Psoas muscle (tissue), 8 donors: ENCODE results near the gene SUMF1. TPM values are rescaled to one million over a fixed set of nuclear protein-coding genes. Genes with fewer than 3 reads are reported as not detected.

Experiments used
- ATAC-seq, 4 donors: fragments of 200-7000 bp; cut with Tn5 transposase; one replicate each; pipeline ENCODE4 v1.9.1; 2020; ENCODE audit warnings: moderate library complexity in 3 of 4, mild to moderate bottlenecking in 2 of 4
- DNase-seq, 2 donors: peaks; one replicate each; pipeline ENCODE4 v3.0.0-alpha.2; 2020
- H3K27ac ChIP-seq: fragments of 200-600 bp; one replicate; pipeline ENCODE4 v1.8.0; 2022
- H3K27me3 ChIP-seq, 3 donors: fragments of 200-600 bp in 1 of 3; one replicate each; pipeline versions ENCODE4 v1.6.1 to v1.8.0; 2013 to 2022; ENCODE audit warnings: low read length in 2 of 3, mild to moderate bottlenecking in 2 of 3, moderate library complexity in 1 of 3; ENCODE audit not compliant: insufficient read depth in 3 of 3
- H3K36me3 ChIP-seq, 2 donors: fragments of 200-600 bp in 1 of 2; one replicate each; pipeline versions ENCODE4 v1.6.1 to v1.8.0; 2013 to 2022; ENCODE audit warnings: low read depth in 1 of 2, mild to moderate bottlenecking in 1 of 2, moderate library complexity in 1 of 2; ENCODE audit not compliant: insufficient read depth in 1 of 2
- H3K4me1 ChIP-seq: fragments of 200-600 bp; one replicate; pipeline ENCODE4 v1.8.0; 2022
- H3K4me3 ChIP-seq: fragments of 200-600 bp; one replicate; pipeline ENCODE4 v1.8.0; 2022; ENCODE audit warnings: mild to moderate bottlenecking
- H3K9me3 ChIP-seq: fragments of 200-600 bp; one replicate; pipeline ENCODE4 v1.8.0; 2022
- WGBS, 3 donors: extraction: QIAGEN DNeasy Blood & Tissue Kit; methylation state at CpG; one replicate each; pipeline versions ENCODE4 v1.1.6 to v1.1.7; 2013; 5-methylcytosine and 5-hydroxymethylcytosine counted together
- intact Hi-C, 2 donors: fragments of 100-400 bp; cut with DNase I; formaldehyde crosslinking; loops; one replicate each; pipeline versions ENCODE4 v1.11.0 to v1.14.2; 2022
- polyA plus RNA-seq, 3 donors: library from polyadenylated mRNA; stranded (reverse); fragments of 200-250 nt; gene quantifications; one replicate each; pipeline ENCODE4 v1.2.3, GENCODE V29; 2013
- total RNA-seq, 4 donors: library from RNA; stranded (reverse); fragmentation: NEBNext Ultra II Directional in 2 of 4; extraction: Animal tissue kit (Norgen Biotek cat#: 25700) in 2 of 4; gene quantifications; one replicate each; pipeline versions ENCODE4 v1.2.1 to v1.2.4, GENCODE V29; 2021 to 2023
- TF ChIP-seq, protein P1 (sequence below): fragments of 200-600 bp; IDR thresholded peaks from one replicate; pipeline ENCODE4 v1.8.0; 2022; ENCODE audit warnings: antibody characterized with exemption
- donor health status: healthy with polysubstance abuse.
- donor health status: DM: no; HTN: no; CAD: no; lungs with moderate emphysema.
- donor health status: Bipolar disorder and iron deficiency.
- donor health status: healthy.
- donor health status: DM: yes; HTN: yes; CAD: no.
- donor health status: DM: no; HTN: no; CAD: no.
- donor health status: DM: no; HTN: no; CAD: no.
- donor health status: DM: yes; HTN: yes; CAD: no.

The SUMF1 gene
- total and polyA plus RNA-seq, 7 donors = 3.0 to 7.6 (median 5.0) TPM

DNA sequence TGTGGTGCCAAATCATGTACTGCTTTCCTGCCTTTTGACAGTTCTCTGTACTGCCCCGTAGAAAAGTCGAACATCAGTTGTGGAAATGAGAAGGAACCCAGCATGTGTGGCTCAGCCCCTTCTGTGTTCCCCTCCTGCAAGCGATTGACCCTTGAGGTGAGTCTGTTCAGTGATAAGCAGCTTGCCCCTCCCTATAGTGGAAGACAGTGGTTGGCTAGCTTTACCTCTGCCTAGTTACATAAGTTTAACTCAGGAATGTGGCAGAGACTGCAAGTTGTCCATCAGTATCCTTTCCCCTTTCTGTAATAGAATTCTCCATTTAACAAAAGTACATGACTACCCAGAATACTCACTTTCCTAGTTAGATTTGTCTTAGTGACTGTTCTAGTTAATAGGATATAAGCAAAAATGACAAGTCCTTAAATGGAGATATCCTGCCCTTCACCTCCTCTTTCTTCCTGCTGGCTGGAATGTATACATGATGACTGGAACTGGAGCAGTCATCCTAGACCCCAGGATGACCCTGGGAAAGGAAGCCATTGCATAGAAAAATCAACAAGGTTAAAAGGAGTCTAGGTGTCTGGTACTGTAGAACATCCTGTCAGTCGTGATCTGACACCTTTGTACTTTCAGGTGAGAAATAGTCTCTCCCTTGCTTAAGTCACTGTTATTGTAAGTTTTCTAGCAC is 153.3 kb downstream of the SUMF1 start:
- Histone ChIP-seq H3K4me1 (peaks cover 10% of the 10 kb centered on the region), H3K36me3 (peaks cover 3 to 35% of the 10 kb centered on the region in 2 donors), H3K27me3 (no peaks in the 10 kb centered on the region), H3K9me3 (no peaks in the 10 kb centered on the region), H3K4me3 (no peak overlapping the region), H3K27ac (no peak overlapping the region)
- no peak for DNase-seq
- intact Hi-C loops = no loop called here
- TF ChIP-seq, protein P1, sequence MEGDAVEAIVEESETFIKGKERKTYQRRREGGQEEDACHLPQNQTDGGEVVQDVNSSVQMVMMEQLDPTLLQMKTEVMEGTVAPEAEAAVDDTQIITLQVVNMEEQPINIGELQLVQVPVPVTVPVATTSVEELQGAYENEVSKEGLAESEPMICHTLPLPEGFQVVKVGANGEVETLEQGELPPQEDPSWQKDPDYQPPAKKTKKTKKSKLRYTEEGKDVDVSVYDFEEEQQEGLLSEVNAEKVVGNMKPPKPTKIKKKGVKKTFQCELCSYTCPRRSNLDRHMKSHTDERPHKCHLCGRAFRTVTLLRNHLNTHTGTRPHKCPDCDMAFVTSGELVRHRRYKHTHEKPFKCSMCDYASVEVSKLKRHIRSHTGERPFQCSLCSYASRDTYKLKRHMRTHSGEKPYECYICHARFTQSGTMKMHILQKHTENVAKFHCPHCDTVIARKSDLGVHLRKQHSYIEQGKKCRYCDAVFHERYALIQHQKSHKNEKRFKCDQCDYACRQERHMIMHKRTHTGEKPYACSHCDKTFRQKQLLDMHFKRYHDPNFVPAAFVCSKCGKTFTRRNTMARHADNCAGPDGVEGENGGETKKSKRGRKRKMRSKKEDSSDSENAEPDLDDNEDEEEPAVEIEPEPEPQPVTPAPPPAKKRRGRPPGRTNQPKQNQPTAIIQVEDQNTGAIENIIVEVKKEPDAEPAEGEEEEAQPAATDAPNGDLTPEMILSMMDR = no peak
- 95 to 97% (median 97%) methylated on average over 4 of the region's 4 CpGs for WGBS, 3 donors
- no peak for ATAC-seq

DNA sequence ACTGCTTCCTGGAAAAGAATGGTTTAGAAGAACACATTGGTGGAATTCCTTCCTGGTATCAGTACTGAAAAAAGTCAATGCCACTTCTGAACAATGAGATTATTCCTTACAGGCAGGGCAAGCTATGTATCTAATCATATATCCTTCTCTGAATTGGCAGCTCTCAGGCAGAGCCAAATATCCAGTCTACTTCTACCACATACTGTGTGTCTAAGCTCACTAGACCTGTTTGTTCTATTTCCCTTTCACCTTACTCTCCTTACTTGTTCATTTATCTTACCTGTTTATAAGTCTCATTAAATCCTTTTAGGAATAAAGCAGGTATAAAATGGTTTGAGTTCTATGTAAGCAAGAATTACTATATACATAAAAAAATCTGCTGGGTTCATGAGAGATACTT is 155.6 kb downstream of the SUMF1 start:
- peaks cover 3 to 22% of the 10 kb centered on the region in 2 donors for H3K36me3 ChIP-seq

More for the DNA sequence above, 155.6 kb downstream of the SUMF1 start:
- Histone ChIP-seq H3K27ac (no peak overlapping the region), H3K4me1 (peaks cover 21% of the 10 kb centered on the region), H3K9me3 (no peaks in the 10 kb centered on the region), H3K27me3 (no peaks in the 10 kb centered on the region), H3K4me3 (no peak overlapping the region)
- ATAC-seq (no peak), DNase-seq (no peak)
- intact Hi-C loops = no loop called here
- TF ChIP-seq, protein P1 = no peak

Other genes starting within 250 kb of the SUMF1 start
- 10 to 100 TPM in 2 of 4 donors, 1 to 10 TPM in 2; 6.3 to 16.5 (median 12.1) TPM for gene SETMAR, start 163.9 kb downstream of the SUMF1 start, total RNA-seq
- 10 to 100 TPM in 1 of 3 donors, 1 to 10 TPM in 2; 8.1 to 11.9 (median 8.1) TPM for gene SETMAR, start 163.9 kb downstream of the SUMF1 start, polyA plus RNA-seq
- 1 to 10 TPM; 6.2 to 9.2 (median 8.3) TPM for gene ITPR1, start 26.1 kb upstream of the SUMF1 start, total RNA-seq
- gene ITPR1, start 26.1 kb upstream of the SUMF1 start, polyA plus RNA-seq = 1 to 10 TPM; 4.4 to 9.2 (median 9.0) TPM